ENCODE data around the gene TRPM3.

Gene TRPM3

GRCh38 chr9:70600506-70600905 is 520.9 kb downstream of the TRPM3 start:
- Histone ChIP-seq H3K4me1 (ENCODE audit: control insufficient read depth, insufficient read depth, low read length) (peaks cover 22% of the 10 kb centered on the region), H3K4me3 (ENCODE audit: low read length) (no peak overlapping the region), H3K36me3 (ENCODE audit: control insufficient read depth, insufficient read depth, low read length) (no peaks in the 10 kb centered on the region), H3K27me3 (ENCODE audit: control insufficient read depth, insufficient read depth, low read length) (no peaks in the 10 kb centered on the region), H3K9ac (ENCODE audit: low read length) (no peak overlapping the region), H3K27ac (ENCODE audit: low read depth, low read length) (peak overlapping the region; percentile 92)

- Histone ChIP-seq H3K9ac (ENCODE audit: low read length) (no peak overlapping the region), H3K27ac (ENCODE audit: low read depth, low read length) (no peak overlapping the region), H3K36me3 (ENCODE audit: control insufficient read depth, insufficient read depth, low read length) (no peaks in the 10 kb centered on the region), H3K4me1 (ENCODE audit: control insufficient read depth, insufficient read depth, low read length) (peaks cover 22% of the 10 kb centered on the region), H3K27me3 (ENCODE audit: control insufficient read depth, insufficient read depth, low read length) (no peaks in the 10 kb centered on the region), H3K4me3 (ENCODE audit: low read length) (no peak overlapping the region)
Measured at GRCh38 chr9:70597886-70598285, 523.5 kb downstream of the TRPM3 start.

GRCh38 chr9:70595211-70595610 is 526.2 kb downstream of the TRPM3 start:
- Histone ChIP-seq H3K9ac (ENCODE audit: low read length) (no peak overlapping the region), H3K4me1 (ENCODE audit: control insufficient read depth, insufficient read depth, low read length) (peaks cover 12% of the 10 kb centered on the region), H3K27me3 (ENCODE audit: control insufficient read depth, insufficient read depth, low read length) (no peaks in the 10 kb centered on the region), H3K36me3 (ENCODE audit: control insufficient read depth, insufficient read depth, low read length) (no peaks in the 10 kb centered on the region), H3K27ac (ENCODE audit: low read depth, low read length) (no peak overlapping the region), H3K4me3 (ENCODE audit: low read length) (no peak overlapping the region)

- Histone ChIP-seq H3K4me1 (ENCODE audit: control insufficient read depth, insufficient read depth, low read length) (peaks cover 17% of the 10 kb centered on the region), H3K27me3 (ENCODE audit: control insufficient read depth, insufficient read depth, low read length) (no peaks in the 10 kb centered on the region), H3K27ac (ENCODE audit: low read depth, low read length) (no peak overlapping the region), H3K9ac (ENCODE audit: low read length) (no peak overlapping the region), H3K36me3 (ENCODE audit: control insufficient read depth, insufficient read depth, low read length) (no peaks in the 10 kb centered on the region), H3K4me3 (ENCODE audit: low read length) (no peak overlapping the region)
Measured at GRCh38 chr9:70594386-70594944, 527.0 kb downstream of the TRPM3 start.

- no peaks in the 10 kb centered on the region for H3K36me3 ChIP-seq (ENCODE audit: control insufficient read depth, insufficient read depth, low read length)
- no peak overlapping the region for H3K27ac ChIP-seq (ENCODE audit: low read depth, low read length)
- H3K4me3 ChIP-seq (ENCODE audit: low read length) = no peak overlapping the region
- H3K27me3 ChIP-seq (ENCODE audit: control insufficient read depth, insufficient read depth, low read length) = no peaks in the 10 kb centered on the region
- no peak overlapping the region for H3K9ac ChIP-seq (ENCODE audit: low read length)
- peaks cover 29% of the 10 kb centered on the region for H3K4me1 ChIP-seq (ENCODE audit: control insufficient read depth, insufficient read depth, low read length)
Measured at GRCh38 chr9:70593241-70593640, 528.2 kb downstream of the TRPM3 start.

GRCh38 chr9:70590315-70590677 is 531.1 kb downstream of the TRPM3 start:
- peaks cover 49% of the 10 kb centered on the region for H3K4me1 ChIP-seq (ENCODE audit: control insufficient read depth, insufficient read depth, low read length)
- H3K27ac ChIP-seq (ENCODE audit: low read depth, low read length) = peak overlapping the region; percentile 88
- H3K9ac ChIP-seq (ENCODE audit: low read length) = no peak overlapping the region

GRCh38 chr9:70589571-70590314 is 531.7 kb downstream of the TRPM3 start:
- Histone ChIP-seq H3K27me3 (ENCODE audit: control insufficient read depth, insufficient read depth, low read length) (no peaks in the 10 kb centered on the region), H3K4me3 (ENCODE audit: low read length) (no peak overlapping the region), H3K9ac (ENCODE audit: low read length) (no peak overlapping the region), H3K27ac (ENCODE audit: low read depth, low read length) (peak overlapping the region; percentile 88), H3K4me1 (ENCODE audit: control insufficient read depth, insufficient read depth, low read length) (peaks cover 49% of the 10 kb centered on the region), H3K36me3 (ENCODE audit: control insufficient read depth, insufficient read depth, low read length) (no peaks in the 10 kb centered on the region)

More at GRCh38 chr9:70590315-70590677, 531.1 kb downstream of the TRPM3 start:
- Histone ChIP-seq H3K27me3 (ENCODE audit: control insufficient read depth, insufficient read depth, low read length) (no peaks in the 10 kb centered on the region), H3K36me3 (ENCODE audit: control insufficient read depth, insufficient read depth, low read length) (no peaks in the 10 kb centered on the region), H3K4me3 (ENCODE audit: low read length) (no peak overlapping the region)

GRCh38 chr9:70588999-70589398 is 532.4 kb downstream of the TRPM3 start:
- Histone ChIP-seq H3K9ac (ENCODE audit: low read length) (no peak overlapping the region), H3K4me1 (ENCODE audit: control insufficient read depth, insufficient read depth, low read length) (peaks cover 49% of the 10 kb centered on the region), H3K36me3 (ENCODE audit: control insufficient read depth, insufficient read depth, low read length) (no peaks in the 10 kb centered on the region), H3K27ac (ENCODE audit: low read depth, low read length) (peak overlapping the region; percentile 88), H3K27me3 (ENCODE audit: control insufficient read depth, insufficient read depth, low read length) (no peaks in the 10 kb centered on the region), H3K4me3 (ENCODE audit: low read length) (no peak overlapping the region)

- Histone ChIP-seq H3K27me3 (ENCODE audit: control insufficient read depth, insufficient read depth, low read length) (no peaks in the 10 kb centered on the region), H3K27ac (ENCODE audit: low read depth, low read length) (peak overlapping the region; percentile 88), H3K9ac (ENCODE audit: low read length) (peak overlapping the region; percentile 11), H3K4me3 (ENCODE audit: low read length) (no peak overlapping the region), H3K36me3 (ENCODE audit: control insufficient read depth, insufficient read depth, low read length) (no peaks in the 10 kb centered on the region), H3K4me1 (ENCODE audit: control insufficient read depth, insufficient read depth, low read length) (peaks cover 49% of the 10 kb centered on the region)
Measured at GRCh38 chr9:70588381-70588780, 533.0 kb downstream of the TRPM3 start.

- H3K9ac ChIP-seq (ENCODE audit: low read length) = no peak overlapping the region
Measured at GRCh38 chr9:70587201-70587600, 534.2 kb downstream of the TRPM3 start.

GRCh38 chr9:70586476-70586875 is 534.9 kb downstream of the TRPM3 start:
- Histone ChIP-seq H3K27me3 (ENCODE audit: control insufficient read depth, insufficient read depth, low read length) (no peaks in the 10 kb centered on the region), H3K4me1 (ENCODE audit: control insufficient read depth, insufficient read depth, low read length) (peaks cover 49% of the 10 kb centered on the region), H3K27ac (ENCODE audit: low read depth, low read length) (peak overlapping the region; percentile 88), H3K36me3 (ENCODE audit: control insufficient read depth, insufficient read depth, low read length) (no peaks in the 10 kb centered on the region), H3K4me3 (ENCODE audit: low read length) (no peak overlapping the region), H3K9ac (ENCODE audit: low read length) (no peak overlapping the region)

More at GRCh38 chr9:70587201-70587600, 534.2 kb downstream of the TRPM3 start:
- Histone ChIP-seq H3K27ac (ENCODE audit: low read depth, low read length) (peak overlapping the region; percentile 88), H3K36me3 (ENCODE audit: control insufficient read depth, insufficient read depth, low read length) (no peaks in the 10 kb centered on the region), H3K4me3 (ENCODE audit: low read length) (no peak overlapping the region), H3K4me1 (ENCODE audit: control insufficient read depth, insufficient read depth, low read length) (peaks cover 49% of the 10 kb centered on the region), H3K27me3 (ENCODE audit: control insufficient read depth, insufficient read depth, low read length) (no peaks in the 10 kb centered on the region)

GRCh38 chr9:70581955-70582350 is 539.5 kb downstream of the TRPM3 start:
- Histone ChIP-seq H3K4me3 (ENCODE audit: low read length) (no peak overlapping the region), H3K27me3 (ENCODE audit: control insufficient read depth, insufficient read depth, low read length) (no peaks in the 10 kb centered on the region), H3K27ac (ENCODE audit: low read depth, low read length) (no peak overlapping the region), H3K4me1 (ENCODE audit: control insufficient read depth, insufficient read depth, low read length) (peaks cover 17% of the 10 kb centered on the region), H3K36me3 (ENCODE audit: control insufficient read depth, insufficient read depth, low read length) (no peaks in the 10 kb centered on the region), H3K9ac (ENCODE audit: low read length) (no peak overlapping the region)

Measured in rectal smooth muscle tissue (tissue), 1 donor.